ENCODE measurements around the gene RTP5. TPM values are rescaled to one million over a fixed set of nuclear protein-coding genes. Genes with fewer than 3 reads are reported as not detected.
"Not testable (repeated sequence)": the region's sequence is repeated elsewhere in the genome, so short reads cannot be mapped to it uniquely, and the experiment has no call there.

The RTP5 gene
- total and polyA plus RNA-seq, 2 of the 8 experiments (the other 6 are each of a cell fraction or from before 2014, with no cell fraction given), result not detected

GRCh38 chr2:241906378-241906770, 36.8 kb downstream of the RTP5 start:
- H3K79me1 ChIP-seq (ENCODE audit: low read depth, low read length); POLR2A ChIA-PET (ENCODE audit: partially characterized antibody); CTCF ChIA-PET (ENCODE audit: partially characterized antibody): not testable (repeated sequence)

More at GRCh38 chr2:241906378-241906770, 36.8 kb downstream of the RTP5 start:
- FAIRE-seq; H3K27me3 ChIP-seq (replicated peaks in 1 of 4; ENCODE audit: control insufficient read depth in 3 of 4, extremely low read depth in 1 of 4, insufficient read depth in 3 of 4, low read length in 3 of 4); H3K14ac ChIP-seq (ENCODE audit: insufficient read length); H3K4me3 ChIP-seq (ENCODE audit: extremely low read depth in 1 of 4, insufficient read depth in 2 of 4, low read depth in 3 of 4, low read length in 4 of 4); H2BK5ac ChIP-seq (ENCODE audit: low read depth, low read length); H4K5ac ChIP-seq (ENCODE audit: insufficient read length, low read depth, low read length); H3K9ac ChIP-seq (replicated peaks in 1 of 4; ENCODE audit: extremely low read depth in 1 of 4, low read depth in 3 of 4, low read length in 3 of 4); H4K8ac ChIP-seq (ENCODE audit: extremely low read depth, insufficient read depth, low read length); H4K20me1 ChIP-seq (replicated peaks in 1 of 2; ENCODE audit: control insufficient read depth in 1 of 2, insufficient read depth in 2 of 2, low read length in 2 of 2); H2BK12ac ChIP-seq (ENCODE audit: low read depth, low read length); H2BK20ac ChIP-seq (ENCODE audit: low read length); H3K56ac ChIP-seq (replicated peaks; ENCODE audit: insufficient read length, low read depth, low read length); H3K36me3 ChIP-seq (ENCODE audit: control insufficient read depth in 2 of 4, insufficient read depth in 4 of 4, low read length in 3 of 4); H4K91ac ChIP-seq (replicated peaks; ENCODE audit: insufficient read length, low read length); H3K27ac ChIP-seq (ENCODE audit: low read depth, low read length); H2BK120ac ChIP-seq (replicated peaks; ENCODE audit: low read depth, low read length); H2BK15ac ChIP-seq (ENCODE audit: low read length); H3K4ac ChIP-seq (replicated peaks; ENCODE audit: insufficient read length, low read depth, low read length); H3K4me2 ChIP-seq (ENCODE audit: insufficient read depth in 1 of 2, low read depth in 2 of 2, low read length in 2 of 2); H2AK5ac ChIP-seq (ENCODE audit: low read depth, low read length); H2AFZ ChIP-seq (ENCODE audit: low read length); H3K23ac ChIP-seq (ENCODE audit: insufficient read length); H3K9me3 ChIP-seq (ENCODE audit: insufficient read depth in 2 of 2, low read depth in 1 of 2, low read length in 1 of 2); H3K18ac ChIP-seq (ENCODE audit: extremely low read depth, low read length); H3K79me2 ChIP-seq (ENCODE audit: control insufficient read depth in 1 of 2, insufficient read depth in 2 of 2, low read length in 2 of 2): not testable (repeated sequence)
- DNase-seq (ENCODE audit: low read depth in 1 of 2, low spot score in 2 of 2), result peak in 1 of 2 experiments; percentile 22
- peaks cover 10% of the 10 kb centered on the region; the same call in 1 of the 2 replicates for H3K23me2 ChIP-seq (ENCODE audit: low read depth, low read length)
- peaks cover 3 to 15% (median 7%) of the 10 kb centered on the region in 4 experiments for H3K4me1 ChIP-seq (replicated peaks in 1 of 4; ENCODE audit: control insufficient read depth in 3 of 4, insufficient read depth in 4 of 4, low read length in 3 of 4)
- WGBS, 2 experiments (ENCODE audit: extremely low coverage in 1 of 2, insufficient coverage in 1 of 2, insufficient read length in 1 of 2, insufficient replicate concordance in 2 of 2, low coverage in 1 of 2, low lambda C conversion rate in 2 of 2, missing lambda C conversion rate in 1 of 2), result 92% methylated on average over 5 of the region's 5 CpGs; no CpG with 5 or more reads in 1 of the 2 experiments
